Trophoblast cell (in vitro differentiated cells and primary cell): ENCODE results near the gene TFF3.

Source experiments
- DNase-seq, 2 donors: peaks; one replicate each; pipeline ENCODE4 v3.0.0-alpha.2; 2016
- H2AFZ ChIP-seq: 2 replicates; pipeline ENCODE4 v1.6.1; 2013; ENCODE audit warnings: low read length, moderate library complexity, mild to moderate bottlenecking; ENCODE audit not compliant: insufficient read depth, poor library complexity
- H2AK5ac ChIP-seq: 2 replicates; pipeline ENCODE4 v1.6.1; 2013; ENCODE audit warnings: mild to moderate bottlenecking, low read length
- H2BK120ac ChIP-seq: 2 replicates; pipeline ENCODE4 v1.6.1; 2013; ENCODE audit warnings: low read length, mild to moderate bottlenecking, moderate library complexity; ENCODE audit not compliant: insufficient read depth, poor library complexity
- H2BK12ac ChIP-seq: 2 replicates; pipeline ENCODE4 v1.6.1; 2013; ENCODE audit warnings: mild to moderate bottlenecking, low read length, moderate library complexity
- H2BK5ac ChIP-seq: 2 replicates; pipeline ENCODE4 v1.6.1; 2013; ENCODE audit warnings: low read length, low read depth, moderate library complexity, mild to moderate bottlenecking; ENCODE audit not compliant: poor library complexity
- H3K14ac ChIP-seq: 2 replicates; pipeline ENCODE4 v1.6.1; 2013; ENCODE audit warnings: mild to moderate bottlenecking, low read length
- H3K18ac ChIP-seq: 2 replicates; pipeline ENCODE4 v1.6.1; 2013; ENCODE audit warnings: mild to moderate bottlenecking, low read length
- H3K23ac ChIP-seq: 2 replicates; pipeline ENCODE4 v1.6.1; 2013; ENCODE audit warnings: low read length
- H3K27ac ChIP-seq: 2 replicates; pipeline ENCODE4 v1.5.1; 2013; ENCODE audit warnings: low read depth, mild to moderate bottlenecking, inconsistent platforms, low read length, moderate library complexity
- H3K27me3 ChIP-seq: 2 replicates; pipeline ENCODE4 v1.6.1; 2013; ENCODE audit warnings: inconsistent platforms, mild to moderate bottlenecking, low read length, moderate library complexity; ENCODE audit not compliant: insufficient read depth
- H3K36me3 ChIP-seq, 2 experiments: 1 replicate in 1 of 2; 2 replicates in 1 of 2; pipeline ENCODE4 v1.6.1; 2013; ENCODE audit warnings: low read length in 2 of 2, mild to moderate bottlenecking in 2 of 2, moderate library complexity in 1 of 2; ENCODE audit not compliant: insufficient read depth in 2 of 2, control insufficient read depth in 1 of 2
- H3K4ac ChIP-seq: 2 replicates; pipeline ENCODE4 v1.6.1; 2013; ENCODE audit warnings: low read depth, mild to moderate bottlenecking, low read length, moderate library complexity
- H3K4me1 ChIP-seq, 2 experiments: 1 replicate in 1 of 2; 2 replicates in 1 of 2; pipeline ENCODE4 v1.6.1; 2013; ENCODE audit warnings: low read length in 2 of 2, mild to moderate bottlenecking in 2 of 2, moderate library complexity in 1 of 2; ENCODE audit not compliant: insufficient read depth in 2 of 2, control insufficient read depth in 1 of 2
- H3K4me2 ChIP-seq: 2 replicates; pipeline ENCODE4 v1.6.1; 2013; ENCODE audit warnings: inconsistent platforms, mild to moderate bottlenecking, low read length, moderate library complexity
- H3K4me3 ChIP-seq: 2 replicates; pipeline ENCODE4 v1.5.1; 2013; ENCODE audit warnings: mild to moderate bottlenecking, low read depth, low read length, inconsistent platforms
- H3K79me1 ChIP-seq: one replicate; pipeline ENCODE4 v1.6.1; 2013; ENCODE audit warnings: low read length
- H3K79me2 ChIP-seq: 2 replicates; pipeline ENCODE4 v1.6.1; 2013; ENCODE audit warnings: low read length, mild to moderate bottlenecking; ENCODE audit not compliant: control insufficient read depth, insufficient read depth, poor library complexity
- H3K9ac ChIP-seq: 2 replicates; pipeline ENCODE4 v1.6.1; 2013; ENCODE audit warnings: mild to moderate bottlenecking, low read length
- H3K9me3 ChIP-seq: 2 replicates; pipeline ENCODE4 v1.6.1; 2013; ENCODE audit warnings: low read depth, mild to moderate bottlenecking, control low read depth, inconsistent platforms, low read length; ENCODE audit not compliant: insufficient read depth
- H4K12ac ChIP-seq: 2 replicates; pipeline ENCODE4 v1.6.1; 2013; ENCODE audit warnings: low read depth, mild to moderate bottlenecking, low read length, moderate library complexity
- H4K8ac ChIP-seq: 2 replicates; pipeline ENCODE4 v1.6.1; 2013; ENCODE audit warnings: low read depth, mild to moderate bottlenecking, low read length, moderate library complexity
- H4K91ac ChIP-seq: one replicate; pipeline ENCODE4 v1.6.1; 2013; ENCODE audit warnings: low read depth, mild to moderate bottlenecking, low read length, moderate library complexity
- WGBS: extraction: QIAGEN DNeasy Blood & Tissue Kit; methylation state at CpG from one replicate; pipeline ENCODE4 v1.1.7; 2013; ENCODE audit warnings: missing lambda C conversion rate; ENCODE audit not compliant: insufficient read length, insufficient coverage; ENCODE audit errors: extremely low coverage; 5-methylcytosine and 5-hydroxymethylcytosine counted together

The TFF3 gene

GRCh38 chr21:42276526-42277154, 38.6 kb downstream of the TFF3 start:
- WGBS = no CpG with 5 or more reads among the region's 17 CpGs
- H3K79me1 ChIP-seq = no peaks in the 10 kb centered on the region

DNA sequence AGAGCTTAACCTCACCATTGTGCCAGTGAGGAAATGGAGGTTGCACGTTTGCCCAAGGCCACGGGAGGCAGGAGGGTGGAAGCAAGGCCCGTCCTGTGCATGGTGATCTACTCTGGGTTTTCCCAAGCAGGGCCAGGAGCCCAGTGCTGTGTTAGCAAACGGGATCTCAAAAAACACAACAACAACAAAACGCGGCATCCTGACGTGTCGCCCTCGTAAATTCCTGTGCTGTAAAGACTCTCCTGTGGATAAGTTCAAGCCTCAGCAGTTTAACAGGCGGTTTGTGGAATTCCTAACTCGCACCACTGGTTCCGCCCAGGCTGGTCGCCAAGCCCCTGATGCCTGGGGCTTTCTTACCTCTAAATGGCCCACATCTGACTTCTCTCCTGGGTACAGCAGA, 39.1 kb downstream of the TFF3 start:
- WGBS = no CpG with 5 or more reads among the region's 13 CpGs
- no peak overlapping the region for H3K4me2 ChIP-seq
- H3K23ac ChIP-seq = no peak overlapping the region
- no peak overlapping the region for H3K4ac ChIP-seq
- H3K14ac ChIP-seq = no peak overlapping the region
- no peaks in the 10 kb centered on the region for H3K4me1 ChIP-seq
- H2BK5ac ChIP-seq = no peak overlapping the region
- no peak overlapping the region for H2AFZ ChIP-seq
- no peak overlapping the region for H2BK12ac ChIP-seq
- no peak overlapping the region for H3K18ac ChIP-seq
- no peak overlapping the region for H3K4me3 ChIP-seq
- H3K9ac ChIP-seq = no peak overlapping the region
- peaks cover 1% of the 10 kb centered on the region for H3K9me3 ChIP-seq
- H2BK120ac ChIP-seq = no peak overlapping the region
- H4K8ac ChIP-seq = no peak overlapping the region
- no peak overlapping the region for H4K12ac ChIP-seq
- H3K79me2 ChIP-seq = no peaks in the 10 kb centered on the region
- H3K79me1 ChIP-seq = no peaks in the 10 kb centered on the region
- no peak overlapping the region for H2AK5ac ChIP-seq
- H3K36me3 ChIP-seq = no peaks in the 10 kb centered on the region
- no peak overlapping the region for H4K91ac ChIP-seq
- H3K27me3 ChIP-seq = no peaks in the 10 kb centered on the region
- DNase-seq = no peak
- H3K27ac ChIP-seq = no peak overlapping the region

More at GRCh38 chr21:42276526-42277154, 38.6 kb downstream of the TFF3 start:
- no peak overlapping the region for H2AK5ac ChIP-seq
- no peak overlapping the region for H3K14ac ChIP-seq
- no peaks in the 10 kb centered on the region for H3K79me2 ChIP-seq
- H4K8ac ChIP-seq = no peak overlapping the region
- no peaks in the 10 kb centered on the region for H3K4me1 ChIP-seq
- H3K9ac ChIP-seq = no peak overlapping the region
- H3K4ac ChIP-seq = no peak overlapping the region
- no peaks in the 10 kb centered on the region for H3K9me3 ChIP-seq
- H3K36me3 ChIP-seq = no peaks in the 10 kb centered on the region
- no peak overlapping the region for H2AFZ ChIP-seq
- no peak for DNase-seq
- no peak overlapping the region for H2BK5ac ChIP-seq
- H3K4me3 ChIP-seq = no peak overlapping the region
- H3K23ac ChIP-seq = no peak overlapping the region
- no peak overlapping the region for H3K27ac ChIP-seq
- H2BK12ac ChIP-seq = no peak overlapping the region
- no peak overlapping the region for H3K18ac ChIP-seq
- H3K4me2 ChIP-seq = no peak overlapping the region
- H2BK120ac ChIP-seq = no peak overlapping the region
- no peak overlapping the region for H4K12ac ChIP-seq
- H3K27me3 ChIP-seq = no peaks in the 10 kb centered on the region
- no peak overlapping the region for H4K91ac ChIP-seq

- Histone ChIP-seq H3K79me2 (no peaks in the 10 kb centered on the region), H3K23ac (no peak overlapping the region), H3K4me2 (no peak overlapping the region), H3K4me1 (no peaks in the 10 kb centered on the region), H4K12ac (no peak overlapping the region), H2AK5ac (no peak overlapping the region), H3K4me3 (no peak overlapping the region), H2BK120ac (no peak overlapping the region), H2AFZ (no peak overlapping the region), H3K9me3 (peaks cover 3% of the 10 kb centered on the region), H4K8ac (no peak overlapping the region), H2BK12ac (no peak overlapping the region), H3K4ac (no peak overlapping the region), H3K27ac (no peak overlapping the region), H2BK5ac (no peak overlapping the region), H3K9ac (no peak overlapping the region), H3K18ac (no peak overlapping the region), H3K79me1 (no peaks in the 10 kb centered on the region), H4K91ac (no peak overlapping the region), H3K14ac (no peak overlapping the region), H3K27me3 (no peaks in the 10 kb centered on the region), H3K36me3 (no peaks in the 10 kb centered on the region)
- no CpG with 5 or more reads among the region's 29 CpGs for WGBS
- no peak for DNase-seq
Observed at GRCh38 chr21:42272984-42273600, 42.1 kb downstream of the TFF3 start.

DNA sequence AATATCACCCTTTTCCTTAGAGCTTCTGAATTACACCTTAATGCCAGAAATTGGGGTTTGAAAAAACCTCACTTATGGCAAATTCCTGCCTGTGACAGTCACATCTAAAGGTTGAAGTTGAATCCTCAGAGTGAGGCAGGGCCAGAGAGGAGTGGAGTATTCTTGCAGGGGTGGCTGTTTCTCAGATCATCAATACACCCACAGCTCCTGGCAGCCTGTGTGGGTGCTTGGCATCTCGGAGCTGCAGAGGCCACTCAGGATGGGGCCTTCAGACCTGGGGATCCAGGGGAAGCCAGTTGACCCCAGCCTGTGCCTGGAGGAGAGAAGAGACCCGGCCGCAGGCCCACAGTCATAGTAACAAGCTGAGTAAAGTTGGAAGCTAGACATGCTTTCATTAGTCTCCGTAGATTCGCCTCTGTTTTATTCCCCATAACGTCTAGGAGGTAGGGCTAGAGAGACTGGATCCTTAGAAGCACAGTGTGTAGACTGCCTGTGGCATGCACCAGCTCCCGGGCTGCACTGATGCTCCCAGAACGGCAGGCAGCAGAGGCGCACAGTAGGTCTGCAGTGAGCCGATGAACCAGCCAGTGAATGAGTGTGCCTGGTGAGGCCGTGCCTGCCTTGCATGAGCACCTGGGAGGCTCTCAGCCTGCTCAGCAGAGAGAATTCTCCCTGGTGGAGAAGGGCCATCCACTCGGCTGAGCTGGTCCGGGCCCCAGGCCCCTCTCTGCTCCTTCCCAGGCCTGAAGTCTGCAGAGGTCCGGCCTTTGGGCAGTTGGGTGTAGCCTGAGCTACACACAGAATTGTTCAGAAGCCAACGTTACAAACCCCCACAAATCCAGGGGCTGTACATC, 42.9 kb downstream of the TFF3 start:
- Histone ChIP-seq H3K4me2 (no peak overlapping the region), H3K18ac (no peak overlapping the region), H3K4me3 (no peak overlapping the region), H3K27me3 (no peaks in the 10 kb centered on the region), H3K4me1 (no peaks in the 10 kb centered on the region), H2BK120ac (no peak overlapping the region), H3K36me3 (no peaks in the 10 kb centered on the region), H3K79me2 (no peaks in the 10 kb centered on the region), H4K8ac (no peak overlapping the region), H4K12ac (no peak overlapping the region), H3K9me3 (peaks cover 3% of the 10 kb centered on the region), H2BK5ac (no peak overlapping the region), H3K9ac (no peak overlapping the region), H3K23ac (no peak overlapping the region), H3K4ac (no peak overlapping the region), H3K79me1 (no peaks in the 10 kb centered on the region), H3K14ac (no peak overlapping the region), H3K27ac (no peak overlapping the region), H4K91ac (no peak overlapping the region), H2AFZ (no peak overlapping the region), H2BK12ac (no peak overlapping the region), H2AK5ac (no peak overlapping the region)
- WGBS = no CpG with 5 or more reads among the region's 15 CpGs
- DNase-seq = no peak
